GM12878 (cell line): Measurements from ENCODE around the gene CLDN19.

Experiments
- BHLHE40 ChIP-seq, 2 experiments: fragments of 450-650 bp in 1 of 2; IDR thresholded peaks; 2 replicates each; pipeline ENCODE4 v1.6.1; 2011 to 2017; ENCODE audit warnings: low read depth in 2 of 2, borderline replicate concordance in 1 of 2, improper control_type of control experiment in 1 of 2, low read length in 1 of 2, mild to moderate bottlenecking in 1 of 2
- GABPA ChIP-seq: IDR thresholded peaks from 2 replicates; pipeline ENCODE4 v1.6.1; 2014; ENCODE audit warnings: antibody characterized with exemption, low read depth, mild to moderate bottlenecking, inconsistent platforms
- NR2C2 ChIP-seq: IDR thresholded peaks from 2 replicates; pipeline ENCODE4 v1.6.1; 2011; ENCODE audit warnings: borderline replicate concordance, low read depth; ENCODE audit not compliant: control insufficient read depth, insufficient read length
- POLR2A ChIP-seq: IDR thresholded peaks from 2 replicates; pipeline ENCODE4 v1.6.1; 2011; ENCODE audit warnings: low read depth, mild to moderate bottlenecking, low read length
- SIN3A ChIP-seq: IDR thresholded peaks from 2 replicates; pipeline ENCODE4 v1.6.1; 2012; ENCODE audit warnings: low read depth, low read length, improper control_type of control experiment
- TF ChIP-seq, protein P1 (sequence below), 3 experiments: IDR thresholded peaks in 2 of 3; conservative IDR thresholded peaks in 1 of 3; 2 replicates each; pipeline ENCODE4 v1.5.1; 2011; ENCODE audit warnings: low read depth in 3 of 3, low read length in 3 of 3, mild to moderate bottlenecking in 3 of 3, control low read depth in 2 of 3, moderate library complexity in 2 of 3, inconsistent platforms in 1 of 3, mixed read lengths in 1 of 3; ENCODE audit not compliant: control insufficient read depth in 2 of 3, insufficient read depth in 1 of 3; ENCODE audit errors: extremely low read depth in 1 of 3

DNA sequence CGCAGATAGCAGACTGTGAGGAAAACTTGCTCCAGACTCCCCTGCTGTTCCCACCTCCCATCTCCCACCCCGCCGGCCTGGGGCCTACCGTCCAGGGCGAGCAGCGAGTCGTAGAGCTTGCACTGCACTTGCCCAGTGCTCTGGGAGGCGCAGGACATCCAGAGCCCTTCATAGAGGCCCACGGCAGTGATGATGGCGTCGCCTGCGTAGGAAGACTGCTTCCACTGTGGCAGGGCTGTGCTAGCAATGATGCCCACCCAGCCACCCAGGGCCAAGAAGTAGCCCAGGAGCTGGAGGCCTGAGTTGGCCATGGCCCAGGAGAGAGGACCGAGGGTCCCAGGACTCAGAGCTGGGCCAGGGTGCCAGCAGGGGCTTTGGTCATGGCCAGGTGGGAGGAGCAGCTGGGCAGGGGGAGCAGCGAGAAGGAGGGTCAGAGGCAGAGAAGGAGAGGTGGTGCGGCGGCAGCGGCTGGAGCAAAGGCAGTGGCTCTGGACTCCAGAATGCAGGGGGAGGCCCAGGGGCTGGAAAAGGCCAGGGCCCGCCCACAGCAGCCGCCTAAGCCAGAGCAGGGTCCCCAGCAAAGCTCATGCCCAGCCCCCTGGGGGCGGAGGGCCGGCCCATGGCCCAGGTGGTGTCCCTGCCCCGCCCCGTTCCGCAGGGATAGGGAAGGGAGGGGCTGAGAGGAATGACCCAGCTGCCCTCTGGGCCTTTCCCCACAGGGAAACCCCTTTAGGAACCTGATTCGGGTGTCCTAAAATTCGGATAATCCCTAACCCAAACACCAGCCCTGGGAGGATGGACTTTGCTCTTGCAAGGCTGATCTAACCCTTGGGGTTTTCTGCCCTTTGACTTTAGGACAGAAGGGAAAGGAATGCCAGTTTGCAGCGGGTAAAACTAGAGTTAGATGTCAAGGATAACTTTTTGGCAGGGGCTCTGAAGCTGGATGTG, at the start of gene CLDN19:
- TF ChIP-seq, protein P1, sequence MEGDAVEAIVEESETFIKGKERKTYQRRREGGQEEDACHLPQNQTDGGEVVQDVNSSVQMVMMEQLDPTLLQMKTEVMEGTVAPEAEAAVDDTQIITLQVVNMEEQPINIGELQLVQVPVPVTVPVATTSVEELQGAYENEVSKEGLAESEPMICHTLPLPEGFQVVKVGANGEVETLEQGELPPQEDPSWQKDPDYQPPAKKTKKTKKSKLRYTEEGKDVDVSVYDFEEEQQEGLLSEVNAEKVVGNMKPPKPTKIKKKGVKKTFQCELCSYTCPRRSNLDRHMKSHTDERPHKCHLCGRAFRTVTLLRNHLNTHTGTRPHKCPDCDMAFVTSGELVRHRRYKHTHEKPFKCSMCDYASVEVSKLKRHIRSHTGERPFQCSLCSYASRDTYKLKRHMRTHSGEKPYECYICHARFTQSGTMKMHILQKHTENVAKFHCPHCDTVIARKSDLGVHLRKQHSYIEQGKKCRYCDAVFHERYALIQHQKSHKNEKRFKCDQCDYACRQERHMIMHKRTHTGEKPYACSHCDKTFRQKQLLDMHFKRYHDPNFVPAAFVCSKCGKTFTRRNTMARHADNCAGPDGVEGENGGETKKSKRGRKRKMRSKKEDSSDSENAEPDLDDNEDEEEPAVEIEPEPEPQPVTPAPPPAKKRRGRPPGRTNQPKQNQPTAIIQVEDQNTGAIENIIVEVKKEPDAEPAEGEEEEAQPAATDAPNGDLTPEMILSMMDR (IDR thresholded peaks at IDR 0.05 in 2 of 3, conservative IDR thresholded peaks at IDR 0.05 in 1 of 3; ENCODE audit: control insufficient read depth in 2 of 3, extremely low read depth in 1 of 3, insufficient read depth in 1 of 3, low read depth in 3 of 3, low read length in 3 of 3) = no peak
- TF ChIP-seq GABPA = no peak
- no peak for TF ChIP-seq POLR2A
- TF ChIP-seq NR2C2 = no peak
- TF ChIP-seq SIN3A = no peak
- TF ChIP-seq BHLHE40 (IDR thresholded peaks at IDR 0.05; ENCODE audit: borderline replicate concordance in 1 of 2, low read depth in 2 of 2, low read length in 1 of 2) = no peak
